Measurements from ENCODE around the gene PLXNA4. TPM values are rescaled to one million over a fixed set of nuclear protein-coding genes. Genes with fewer than 3 reads are reported as not detected.

The PLXNA4 gene
- total RNA-seq, 1 donor from 2014 or later: 10.6 TPM

DNA sequence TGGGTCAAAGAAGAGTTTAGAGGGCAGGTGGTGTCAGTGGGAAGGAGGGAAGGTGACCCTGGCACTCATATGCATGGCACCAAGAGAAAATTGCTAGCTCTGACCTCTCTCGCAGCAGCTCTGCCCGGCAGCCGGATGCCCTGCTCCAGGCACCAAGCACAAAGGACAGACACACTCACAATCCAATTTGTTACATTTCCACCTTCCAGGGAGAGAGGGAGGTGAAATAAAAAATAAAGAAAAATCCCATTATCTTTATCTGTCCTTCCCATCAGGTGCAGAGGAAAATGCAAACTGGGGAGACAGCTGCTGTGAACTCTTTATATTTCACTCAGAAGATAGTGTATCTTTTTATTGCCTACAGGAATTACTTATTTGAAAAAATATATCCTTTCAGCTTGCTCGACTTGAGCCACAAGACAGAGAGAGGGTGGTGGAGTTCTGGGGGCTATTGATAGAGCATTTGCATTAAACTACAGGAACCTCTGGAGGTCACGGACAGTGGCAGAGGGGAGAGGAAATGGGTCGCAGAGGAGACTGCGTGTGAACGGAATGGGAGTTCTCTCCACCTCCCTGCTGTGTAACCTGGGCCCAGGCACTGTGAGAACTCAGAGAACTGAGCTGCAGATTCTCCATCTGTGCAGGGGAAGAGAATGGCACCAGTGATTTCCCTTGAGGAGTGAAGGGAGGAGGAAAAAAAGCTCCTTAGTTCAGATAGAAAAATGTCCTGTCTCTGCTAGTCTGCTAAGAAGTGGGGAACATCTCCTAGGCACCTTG is 421.4 kb downstream of the PLXNA4 start:
- intact Hi-C loops (cut with micrococcal nuclease): no loop called here

GRCh38 chr7:132154248-132154647 is 422.0 kb downstream of the PLXNA4 start:
- intact Hi-C loops (cut with micrococcal nuclease): no loop called here

GRCh38 chr7:132152131-132152889 is 424.0 kb downstream of the PLXNA4 start:
- intact Hi-C loops (cut with micrococcal nuclease): no loop called here

DNA sequence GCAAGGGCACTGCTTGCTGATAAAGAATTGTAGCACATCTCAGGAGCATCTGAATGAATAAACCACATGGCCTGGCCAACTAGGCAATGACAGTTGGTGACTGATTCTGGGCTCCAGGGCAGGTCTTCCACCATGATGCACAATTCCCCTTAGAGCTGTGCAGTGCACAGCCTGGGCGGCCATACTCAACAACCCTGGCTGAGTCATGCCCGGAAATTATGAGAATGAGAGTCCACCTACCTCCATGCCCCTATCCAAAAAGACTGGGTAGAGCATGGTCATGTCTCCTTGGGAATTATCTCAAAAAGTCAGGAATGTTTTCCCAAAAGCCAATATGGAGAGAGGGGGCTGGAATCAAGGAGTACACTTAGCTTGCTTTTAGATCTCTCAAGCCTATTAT is 425.6 kb downstream of the PLXNA4 start:
- intact Hi-C loops (cut with micrococcal nuclease): no loop called here

GRCh38 chr7:132149436-132150304 is 426.6 kb downstream of the PLXNA4 start:
- intact Hi-C loops (cut with micrococcal nuclease): no loop called here

DNA sequence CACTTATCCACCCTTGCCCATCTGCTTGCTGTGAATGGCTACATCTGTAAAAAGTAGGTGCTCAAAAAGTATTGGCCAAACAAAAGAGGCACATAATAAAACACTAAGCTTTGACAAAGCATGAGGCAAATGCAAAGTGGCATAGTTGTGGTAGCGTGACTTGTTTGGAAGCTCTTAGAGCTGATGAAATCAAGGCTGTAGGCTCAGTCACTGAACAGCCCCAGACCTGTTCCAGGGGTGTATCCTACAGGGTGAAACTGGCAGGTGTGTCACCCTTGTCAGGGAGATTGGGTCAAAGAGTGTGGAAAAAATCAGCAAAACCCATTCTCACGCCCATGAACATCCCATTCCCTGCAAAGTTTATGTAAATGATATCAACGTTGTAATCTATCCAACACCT is 427.4 kb downstream of the PLXNA4 start:
- intact Hi-C loops (cut with micrococcal nuclease): no loop called here

GRCh38 chr7:132145466-132145865 is 430.8 kb downstream of the PLXNA4 start:
- intact Hi-C loops (cut with micrococcal nuclease): no loop called here

DNA sequence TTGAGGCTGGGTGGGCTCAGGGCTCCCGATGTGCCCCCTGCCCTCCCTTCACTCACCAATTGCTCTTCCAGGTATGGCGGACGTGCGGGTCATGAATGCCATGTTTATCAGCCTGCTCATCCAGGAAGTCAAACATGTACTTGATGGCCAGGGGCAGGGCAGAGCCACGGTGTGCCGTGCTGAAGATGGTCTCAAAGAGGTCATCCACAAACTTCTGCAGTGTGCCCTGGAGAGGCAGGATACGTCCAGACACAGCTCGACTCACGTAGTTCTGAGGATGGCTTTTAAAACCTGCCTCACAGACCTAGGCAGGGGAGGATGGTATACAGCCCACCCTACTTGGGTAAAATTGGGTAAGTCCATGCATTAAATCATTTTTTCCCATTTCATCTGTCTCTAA is 431.2 kb downstream of the PLXNA4 start:
- intact Hi-C loops (cut with micrococcal nuclease): no loop called here

- intact Hi-C loops (cut with micrococcal nuclease): no loop called here
Observed at GRCh38 chr7:132142006-132142405, 434.3 kb downstream of the PLXNA4 start.

DNA sequence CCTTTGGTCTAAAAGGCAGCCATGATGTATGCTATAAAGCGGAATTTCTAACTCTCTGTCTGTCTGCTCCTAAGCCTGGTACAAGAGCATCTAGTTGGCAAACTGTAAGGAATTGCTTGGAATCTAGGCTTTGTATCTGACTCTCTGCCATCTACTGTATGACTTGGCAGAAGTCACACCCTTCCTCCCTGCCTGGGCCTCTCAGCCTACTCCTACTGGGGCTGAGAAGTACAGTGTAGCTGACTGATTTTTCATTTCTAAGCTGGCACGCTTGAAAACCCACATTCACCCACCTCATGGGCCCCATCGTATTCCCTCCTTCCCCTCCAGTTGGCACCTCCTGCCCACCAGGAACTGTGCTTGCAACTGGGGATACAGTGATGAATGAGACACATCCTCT is 435.2 kb downstream of the PLXNA4 start:
- intact Hi-C loops (cut with micrococcal nuclease): no loop called here

- intact Hi-C loops (cut with micrococcal nuclease): no loop called here
Observed at GRCh38 chr7:132140341-132140740, 435.9 kb downstream of the PLXNA4 start.

GRCh38 chr7:132138817-132139216 is 437.5 kb downstream of the PLXNA4 start:
- intact Hi-C loops (cut with micrococcal nuclease): no loop called here

DNA sequence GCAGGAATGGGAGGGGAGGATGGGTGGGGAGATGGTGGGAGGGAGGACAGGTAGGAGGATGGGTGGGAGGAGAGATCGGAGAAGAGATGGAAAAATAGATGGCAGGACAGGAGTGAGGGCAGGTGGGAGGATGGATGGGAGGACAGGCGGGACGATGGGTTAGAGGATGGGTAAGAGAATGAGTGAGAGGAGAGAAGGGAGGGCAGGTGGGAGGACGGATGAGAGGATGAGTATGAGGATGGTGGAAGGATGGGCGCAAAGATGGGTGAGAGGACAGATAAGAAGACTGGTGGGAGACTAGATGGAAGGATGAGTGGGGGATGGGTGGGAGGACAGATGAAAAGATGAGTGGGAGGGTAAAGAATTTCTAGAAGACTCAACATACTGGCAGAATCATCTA is 438.6 kb downstream of the PLXNA4 start:
- intact Hi-C loops (cut with micrococcal nuclease): no loop called here

DNA sequence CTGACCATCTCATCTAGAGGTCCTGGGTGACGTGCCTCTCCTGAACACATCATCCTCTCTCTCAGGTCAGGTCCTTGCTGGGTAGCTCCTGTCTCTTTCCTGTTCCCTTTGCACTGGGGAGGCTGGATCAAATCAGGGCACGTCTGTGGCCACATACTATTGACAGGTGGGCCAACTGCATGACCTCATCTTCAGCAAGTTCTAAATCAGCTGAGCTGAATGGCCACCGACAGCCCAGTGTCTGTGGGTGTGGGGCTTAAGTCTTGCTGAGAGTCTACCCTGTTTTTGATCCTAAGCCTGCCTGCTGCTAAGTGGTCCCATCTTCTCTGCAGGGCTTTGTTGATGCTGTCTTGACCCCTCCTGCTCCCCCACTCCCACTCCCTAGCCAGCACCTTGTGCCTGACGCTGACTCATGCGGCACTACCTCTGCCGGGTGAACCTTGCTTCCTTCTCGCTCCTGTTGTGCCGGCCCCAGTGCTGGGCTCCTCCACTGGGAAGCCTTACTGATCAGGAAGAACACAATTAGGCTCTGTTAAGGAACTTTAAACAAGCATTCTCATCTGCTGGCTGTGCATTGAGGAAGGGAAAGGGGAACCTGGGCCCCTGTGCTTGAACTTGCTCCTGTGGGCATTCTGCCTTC is 440.4 kb downstream of the PLXNA4 start:
- intact Hi-C loops (cut with micrococcal nuclease): no loop called here

DNA sequence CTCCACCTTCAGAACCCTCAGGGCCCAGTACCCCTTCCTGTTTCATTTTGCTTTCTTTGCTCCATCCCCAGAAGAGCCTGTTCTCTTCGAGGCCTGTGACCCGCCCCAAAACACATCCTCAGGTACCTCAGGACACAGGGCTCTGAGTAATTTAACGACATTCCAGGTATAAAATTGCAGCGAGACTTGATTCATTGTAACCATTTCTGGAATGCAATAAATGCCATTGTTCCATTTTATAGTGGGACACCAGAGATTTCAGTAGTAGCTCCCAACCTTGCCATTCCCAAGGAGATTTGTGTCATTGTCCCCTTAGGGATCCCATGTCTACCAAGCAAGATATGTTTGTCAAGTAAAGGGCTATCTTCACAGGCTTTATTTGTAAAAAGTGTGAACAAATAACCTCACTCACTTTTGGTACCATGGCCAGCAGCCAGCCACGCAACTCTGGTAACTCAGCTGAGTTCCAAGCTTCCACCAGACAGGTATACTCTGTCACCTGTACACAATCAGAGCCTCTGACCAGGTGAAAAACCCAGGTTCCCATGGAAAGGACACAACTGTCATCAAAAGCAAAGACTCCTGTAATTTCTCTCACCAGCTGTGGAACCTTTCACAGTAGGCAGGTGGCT is 441.3 kb downstream of the PLXNA4 start:
- intact Hi-C loops (cut with micrococcal nuclease): no loop called here

DNA sequence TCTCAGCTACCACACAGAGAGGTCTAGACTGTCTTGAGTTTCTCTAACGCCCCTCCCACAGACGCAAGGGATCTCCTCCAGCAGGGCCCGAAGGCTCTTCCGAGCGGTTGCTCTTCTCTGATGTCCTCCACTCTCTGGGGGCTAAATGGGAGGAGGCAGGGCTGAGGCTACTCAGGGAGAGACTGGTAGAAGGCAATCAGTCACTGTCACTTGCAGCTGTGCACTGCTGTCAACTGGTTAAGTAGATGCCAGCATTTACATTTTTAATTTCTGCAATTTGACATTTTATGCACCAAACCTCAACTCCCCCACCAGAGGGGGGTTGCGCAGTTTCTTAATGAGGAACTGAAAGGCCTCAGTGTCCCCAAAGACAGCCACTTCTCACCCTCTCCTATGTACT is 442.8 kb downstream of the PLXNA4 start:
- intact Hi-C loops (cut with micrococcal nuclease): no loop called here

- intact Hi-C loops (cut with micrococcal nuclease): no loop called here
Observed at GRCh38 chr7:132131196-132131595, 445.1 kb downstream of the PLXNA4 start.

DNA sequence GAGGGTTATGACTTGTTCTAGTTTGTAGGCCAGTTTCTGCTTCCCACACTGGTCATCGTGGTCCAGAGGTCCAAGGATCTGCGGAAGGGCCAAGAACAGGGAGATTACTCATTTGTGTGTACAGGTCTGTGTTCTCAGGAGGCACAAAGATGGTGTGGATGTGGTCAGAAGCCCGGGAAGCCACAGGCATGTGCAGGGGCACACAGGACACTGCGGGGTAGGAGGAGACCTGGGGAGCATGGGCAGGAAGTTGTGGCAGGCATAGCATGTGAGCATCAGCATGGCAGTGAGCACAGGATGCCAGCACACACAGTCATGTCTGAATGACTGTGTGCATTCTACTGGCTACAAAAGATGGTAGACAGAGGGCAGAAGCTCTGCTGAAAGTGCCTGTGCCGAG is 445.8 kb downstream of the PLXNA4 start:
- intact Hi-C loops (cut with micrococcal nuclease): no loop called here

DNA sequence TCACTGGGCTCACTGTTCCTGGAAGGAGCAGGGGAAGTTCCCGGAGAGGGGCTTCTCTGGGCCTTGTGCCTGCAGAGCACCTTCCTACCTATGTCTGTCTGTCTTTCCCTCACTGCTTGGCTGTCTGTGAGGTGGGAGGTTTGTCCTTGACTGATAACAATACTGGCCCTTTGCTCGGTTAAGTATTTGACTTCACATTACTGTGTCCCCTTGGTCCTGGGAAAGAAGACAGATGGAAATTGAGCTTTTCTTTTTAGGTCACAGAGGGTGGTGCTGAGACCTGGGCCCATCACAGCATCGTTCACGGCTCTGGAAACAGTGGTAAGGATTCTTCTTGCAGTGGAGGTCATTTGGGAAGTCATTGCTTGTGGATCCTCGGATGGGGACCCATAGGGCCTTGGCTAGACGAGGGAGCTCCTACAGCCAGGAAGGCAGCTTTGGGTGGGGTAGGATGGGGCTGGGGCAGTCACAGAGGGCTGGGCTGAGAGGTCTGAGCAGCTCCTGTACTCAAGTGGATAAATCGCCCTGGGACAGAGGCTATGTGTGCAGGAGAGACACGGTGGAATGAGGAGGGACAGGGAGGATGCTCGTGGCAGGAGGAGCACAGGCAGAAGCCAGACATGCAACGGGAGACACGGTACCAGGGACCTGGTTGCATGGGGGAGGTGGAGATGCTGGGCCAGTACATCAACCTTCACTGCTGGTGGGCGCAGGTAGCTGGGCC is 450.2 kb downstream of the PLXNA4 start:
- intact Hi-C loops (cut with micrococcal nuclease): no loop called here

GRCh38 chr7:132125096-132125495 is 451.2 kb downstream of the PLXNA4 start:
- intact Hi-C loops (cut with micrococcal nuclease): no loop called here

Measured in T-helper 2 cell treated with Interferon-gamma antibody and Interleukin-4, amounts not matched to agents 100 ng/mL and 5 ng/mL, for 36 hours (primary cell).